Stimulated activated CD8-positive, alpha-beta memory T cell treated with anti-CD3 and anti-CD28 coated beads, Interleukin-12 subunit alpha, Interleukin-12 subunit beta, amount 100 ng/mL, for 1 hour (primary cell): Measurements from ENCODE around the gene CHAF1A.

Source experiments
- DNase-seq: peaks from one replicate; pipeline ENCODE4 v3.0.0-alpha.2; 2020; ENCODE audit warnings: low read depth

Gene CHAF1A

DNA sequence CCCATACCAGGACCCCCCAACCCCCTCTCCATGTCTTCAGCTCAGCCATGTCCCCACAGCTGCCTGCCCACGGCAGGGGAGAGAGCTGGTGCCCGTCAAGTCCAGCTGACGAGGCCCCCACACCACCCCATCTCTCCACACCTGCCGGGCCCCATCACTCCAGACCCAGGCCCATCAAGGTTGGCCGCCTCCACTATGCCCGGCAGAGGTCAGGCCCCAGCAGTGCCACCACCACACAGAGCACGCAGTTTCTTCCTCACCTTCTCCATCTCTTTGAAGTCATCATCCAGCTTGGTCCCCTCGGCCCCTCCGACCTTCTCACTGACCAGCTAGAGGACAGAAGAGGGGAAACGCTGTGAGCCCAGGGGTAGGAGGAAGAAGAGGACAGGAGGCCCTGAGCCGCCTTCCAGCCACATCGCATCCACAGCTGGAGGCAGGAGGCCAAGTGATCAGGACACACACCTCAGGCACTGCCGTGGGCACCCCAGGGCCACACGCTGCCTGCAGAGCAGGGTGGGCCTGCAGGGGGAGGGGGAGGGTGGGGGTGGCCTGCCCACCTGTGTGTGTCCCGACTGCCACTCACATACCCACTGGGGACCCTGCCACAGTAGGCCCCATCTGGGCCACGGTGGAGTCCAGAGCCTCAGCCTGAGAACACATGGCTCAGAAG is 35.6 kb upstream of the CHAF1A start:
- no peak for DNase-seq

DNA sequence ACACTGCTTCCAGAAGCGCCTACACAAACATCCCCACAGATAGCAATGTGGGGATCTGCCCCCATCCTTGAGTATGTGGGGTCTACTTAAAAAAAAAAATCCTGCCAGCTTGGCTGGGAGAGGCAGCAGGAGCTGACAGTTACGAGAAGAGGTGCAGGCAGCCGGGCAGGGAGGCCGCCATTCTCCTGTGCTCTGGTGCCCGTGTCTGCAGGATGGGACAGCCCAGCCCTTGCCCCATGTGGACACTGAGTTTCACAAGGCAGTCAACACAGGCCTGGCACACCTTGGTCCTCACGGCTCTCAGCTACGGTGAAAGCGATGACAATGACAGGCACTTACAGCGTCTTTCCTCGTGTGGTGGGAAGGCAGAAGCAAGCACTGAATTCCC is 35.1 kb upstream of the CHAF1A start:
- no peak for DNase-seq

- no peak for DNase-seq
Observed at GRCh38 chr19:4367781-4368127, 34.7 kb upstream of the CHAF1A start.

GRCh38 chr19:4368128-4368820 is 34.2 kb upstream of the CHAF1A start:
- no peak for DNase-seq

GRCh38 chr19:4369109-4369887 is 33.1 kb upstream of the CHAF1A start:
- peak; percentile 28 for DNase-seq

DNA sequence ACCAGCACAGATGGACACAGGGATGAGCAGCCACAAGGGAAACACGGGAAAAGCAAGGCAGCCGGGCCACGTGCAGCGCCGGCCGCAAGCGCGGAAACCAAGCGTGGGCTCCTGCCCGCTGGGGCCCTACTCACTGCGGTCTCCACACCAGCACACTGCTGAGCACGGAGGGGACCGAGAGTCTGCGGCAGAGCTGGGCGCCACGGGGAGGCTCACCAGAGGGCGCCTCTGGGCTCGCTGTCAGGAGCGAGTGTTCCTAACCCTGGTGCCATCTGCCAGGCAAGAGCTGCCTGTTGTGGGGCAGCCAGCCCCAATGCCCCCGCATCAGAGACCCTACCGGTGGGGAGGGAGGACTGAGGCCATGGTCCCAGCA is 32.6 kb upstream of the CHAF1A start:
- peak; percentile 64 for DNase-seq

DNA sequence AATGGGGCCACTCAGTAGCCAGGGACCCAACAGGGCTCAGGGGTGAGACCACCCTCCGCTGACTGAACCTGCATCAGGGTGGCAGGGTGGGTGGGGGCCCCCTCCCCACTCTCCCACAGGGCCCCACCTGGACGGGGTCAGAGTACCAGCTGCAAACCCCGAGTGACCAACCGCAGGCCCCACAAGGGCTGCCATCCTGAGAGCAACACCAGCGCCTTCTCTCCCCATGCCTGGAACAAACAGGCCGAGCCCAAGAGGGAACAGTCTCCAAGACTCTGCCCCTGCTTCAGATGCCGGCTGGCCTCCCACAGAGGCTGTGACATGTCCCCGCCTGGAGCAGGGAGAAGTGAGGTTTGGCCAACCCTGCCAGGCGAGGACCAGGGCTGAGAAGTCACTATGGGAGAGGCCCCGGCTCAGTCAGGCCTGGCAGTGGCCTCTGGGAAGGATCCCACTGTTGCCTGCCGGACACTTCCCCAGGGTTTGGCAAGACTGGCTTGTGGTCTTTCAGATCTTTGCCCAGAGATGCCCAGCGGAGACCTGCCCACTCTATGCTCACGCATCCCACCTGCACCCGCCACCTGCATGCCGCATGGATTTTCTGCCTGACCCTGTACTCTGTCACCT is 31.9 kb upstream of the CHAF1A start:
- DNase-seq: no peak

GRCh38 chr19:4371247-4372164 is 30.9 kb upstream of the CHAF1A start:
- no peak for DNase-seq

DNA sequence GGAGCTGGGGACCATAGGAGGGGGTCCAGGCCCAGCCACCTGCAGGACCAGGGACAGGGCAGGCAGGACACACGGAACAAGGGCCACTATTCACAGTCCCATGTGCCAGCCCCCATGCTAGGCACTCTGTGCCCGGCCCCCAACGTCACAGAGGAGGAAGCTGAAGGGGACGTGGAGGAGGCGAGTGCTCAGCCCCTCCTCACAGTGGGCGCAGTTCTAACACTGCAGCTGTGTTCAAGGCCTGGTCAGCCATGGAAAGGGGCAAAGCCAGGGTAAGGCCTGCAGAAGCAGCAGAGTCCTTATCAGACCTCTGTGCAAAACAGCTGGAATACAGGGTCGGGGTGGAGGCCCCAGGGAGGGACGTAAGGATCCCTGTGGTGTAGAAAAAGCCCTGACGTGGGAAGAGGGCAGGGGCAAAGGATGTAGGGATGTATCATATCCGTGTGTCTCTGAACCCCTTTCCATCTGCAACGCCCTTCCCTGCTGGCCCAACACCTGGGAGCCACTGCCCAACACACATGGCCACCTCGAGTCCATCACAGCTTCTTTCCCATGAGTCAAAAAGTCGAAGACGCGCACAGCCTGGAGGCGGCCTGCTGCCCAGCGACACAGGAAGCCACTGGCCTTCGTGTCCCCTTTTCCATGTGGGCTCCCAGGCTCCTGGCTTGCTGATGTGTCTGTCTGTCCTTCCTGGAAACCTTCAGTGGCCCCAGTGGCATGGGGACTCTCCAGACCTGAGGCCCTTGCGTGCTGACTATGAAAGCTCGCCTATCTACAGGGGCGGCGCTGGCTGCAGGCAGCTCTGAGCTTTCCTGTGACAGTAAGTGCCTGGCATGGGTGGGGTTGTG is 30.1 kb upstream of the CHAF1A start:
- DNase-seq: no peak

- no peak for DNase-seq
Observed at GRCh38 chr19:4373013-4373367, 29.4 kb upstream of the CHAF1A start.

DNA sequence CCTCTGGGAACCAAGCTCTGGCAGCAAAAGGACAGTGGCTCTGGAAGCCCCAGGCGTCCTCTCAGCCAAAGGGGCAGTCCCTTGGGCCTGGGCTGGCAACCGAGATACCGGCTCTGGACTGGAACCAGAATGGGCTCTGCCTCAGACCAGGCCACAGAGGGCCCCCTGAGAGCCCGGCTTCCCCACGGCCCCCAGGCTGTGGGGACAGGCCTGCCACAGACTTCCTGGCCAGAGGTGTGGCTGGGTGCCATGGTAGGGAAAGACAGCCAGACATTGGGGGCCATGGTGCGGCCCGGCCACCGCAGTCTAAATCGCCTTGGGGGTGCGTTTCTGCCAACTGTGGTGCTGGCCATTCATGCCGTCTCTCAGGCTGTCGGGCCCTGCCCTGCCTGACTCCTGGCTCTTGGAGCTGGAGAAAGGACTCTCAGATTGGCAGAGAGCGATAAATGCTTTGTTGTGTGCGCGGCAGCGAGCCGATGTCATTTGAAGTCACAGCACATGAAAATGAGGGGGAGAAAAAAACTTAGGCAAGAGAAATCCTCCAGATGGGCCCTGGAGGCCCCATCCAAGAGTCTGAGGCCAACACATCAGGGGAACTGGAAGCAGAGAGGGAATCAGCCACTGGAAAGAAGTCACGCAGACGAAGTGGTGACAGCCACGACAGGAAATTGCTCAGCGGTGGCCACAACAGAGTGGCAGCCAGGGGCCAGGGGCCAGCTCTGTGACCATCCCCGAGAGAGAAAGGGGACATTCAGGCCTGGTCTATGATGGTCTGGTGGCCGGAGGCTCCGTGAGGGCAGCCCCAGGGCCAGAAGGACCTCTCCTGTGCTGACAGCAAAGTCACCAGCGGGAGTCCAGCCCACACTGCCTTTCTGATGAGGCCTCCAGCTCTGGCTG is 28.6 kb upstream of the CHAF1A start:
- DNase-seq: no peak

- DNase-seq: no peak
Observed at GRCh38 chr19:4374498-4375163, 27.8 kb upstream of the CHAF1A start.

DNA sequence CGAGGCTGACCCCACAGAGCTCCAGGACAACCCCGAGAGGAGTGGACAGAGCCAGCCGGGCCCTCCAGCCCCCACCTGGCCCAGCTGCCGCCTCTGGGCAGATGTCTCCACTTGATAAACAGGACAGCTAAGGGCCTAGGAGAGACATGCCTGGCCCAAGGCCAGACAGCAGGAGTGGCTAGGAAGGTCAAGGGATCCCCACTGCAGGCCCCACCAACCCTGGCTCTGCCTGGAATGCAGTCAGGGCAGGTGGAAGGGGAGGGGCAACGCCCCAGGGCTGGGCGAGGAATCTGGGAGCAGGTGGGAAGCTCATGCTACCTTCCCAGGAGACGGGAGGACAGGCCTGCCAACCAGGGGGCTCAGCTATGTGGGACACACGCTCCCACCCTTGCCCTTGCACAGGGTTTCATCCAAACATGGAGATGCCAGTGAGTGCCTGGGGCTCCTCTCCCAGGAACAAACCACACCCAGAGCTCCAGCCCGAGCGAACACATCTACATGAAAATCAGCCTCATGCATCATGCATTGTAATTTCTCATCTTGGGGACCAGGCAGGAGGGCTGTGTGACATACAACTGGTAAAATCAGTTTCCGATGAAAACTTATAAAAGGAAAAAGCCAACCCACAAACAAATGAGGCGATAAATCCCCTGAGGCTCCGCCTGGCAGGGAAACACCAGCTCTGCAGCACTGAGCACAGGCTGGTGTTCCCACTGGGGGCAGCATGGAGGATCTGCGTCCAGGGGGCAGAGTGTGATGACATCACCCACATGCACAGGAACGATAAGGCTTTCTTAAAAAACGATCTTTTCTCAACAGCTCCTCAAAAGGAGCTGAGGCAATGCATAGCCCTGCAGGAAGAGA is 27.0 kb upstream of the CHAF1A start:
- no peak for DNase-seq

- no peak for DNase-seq
Observed at GRCh38 chr19:4376028-4376670, 26.3 kb upstream of the CHAF1A start.

- DNase-seq: no peak
Observed at GRCh38 chr19:4376671-4376990, 25.8 kb upstream of the CHAF1A start.

- no peak for DNase-seq
Observed at GRCh38 chr19:4376991-4377781, 25.3 kb upstream of the CHAF1A start.

DNA sequence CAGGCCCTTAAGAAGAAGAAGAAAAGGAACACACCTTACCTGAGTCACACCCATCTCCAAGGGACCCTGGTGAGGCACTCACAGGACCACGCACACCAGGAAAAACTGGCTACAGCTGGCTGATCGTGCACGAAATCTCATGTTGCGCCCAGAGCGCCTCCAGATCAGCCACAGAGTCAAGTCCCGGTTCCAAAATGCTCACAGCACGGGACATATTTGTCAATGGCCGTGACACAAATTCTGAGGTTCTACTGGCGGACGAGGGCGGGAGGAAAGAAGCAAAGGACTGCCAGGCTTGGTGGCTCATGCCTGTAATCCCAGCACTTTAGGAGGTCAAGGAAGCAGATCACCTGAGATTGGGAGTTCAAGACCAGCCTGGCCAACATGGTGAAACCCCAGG is 23.6 kb upstream of the CHAF1A start:
- DNase-seq: no peak
